ENCODE results near the gene ILDR1.

ILDR1 gene

GRCh38 chr3:122019493-122019892 is 2.6 kb downstream of the ILDR1 start:
- no peak for DNase-seq (ENCODE audit: low read depth in 2 of 2)

DNA sequence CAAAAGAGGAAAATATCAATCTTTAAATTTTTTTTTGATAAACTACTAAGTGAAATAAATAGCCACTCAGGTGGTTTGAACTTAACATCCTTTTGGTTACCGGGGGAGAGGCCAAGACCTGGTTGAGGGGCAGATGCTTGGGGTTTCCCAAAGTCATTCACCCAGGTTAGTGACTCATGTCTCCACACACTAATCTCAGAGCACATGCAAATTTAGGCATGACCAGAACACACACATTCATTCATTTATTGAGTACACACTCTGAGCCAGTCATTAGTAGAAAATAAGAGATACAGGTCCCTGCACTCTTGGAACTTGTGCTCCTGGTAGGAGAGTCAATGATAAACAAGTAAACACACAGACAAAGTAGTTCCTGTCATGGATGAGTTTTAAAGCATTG is 7.3 kb downstream of the ILDR1 start:
- no peak for DNase-seq (ENCODE audit: low read depth in 2 of 2)

GRCh38 chr3:122013448-122013925 is 8.6 kb downstream of the ILDR1 start:
- no peak for DNase-seq (ENCODE audit: low read depth in 2 of 2)

DNA sequence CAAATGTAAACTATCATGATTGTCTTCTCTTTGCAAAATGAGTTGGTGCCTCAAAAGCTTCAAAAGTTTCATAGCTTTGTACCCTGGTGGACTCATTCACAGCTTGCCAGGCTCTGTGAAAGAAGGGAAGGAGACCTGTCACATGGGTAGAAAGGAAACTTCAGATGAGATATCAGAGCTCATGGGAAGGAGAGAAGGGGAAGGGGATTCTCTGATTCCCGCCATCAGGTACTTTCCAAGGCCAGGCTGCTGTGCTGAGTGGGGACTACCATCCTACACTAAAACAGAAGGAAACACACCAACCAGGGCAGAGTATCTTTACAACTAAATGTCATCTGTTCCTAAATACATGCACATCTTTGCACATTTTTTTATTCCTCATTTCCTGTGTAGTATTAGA is 9.2 kb downstream of the ILDR1 start:
- no peak for DNase-seq (ENCODE audit: low read depth in 2 of 2)

GRCh38 chr3:122011396-122011795 is 10.7 kb downstream of the ILDR1 start:
- DNase-seq (ENCODE audit: low read depth in 2 of 2), result no peak

- no peak for DNase-seq (ENCODE audit: low read depth in 2 of 2)
These were observed 11.5 kb downstream of the ILDR1 start for GRCh38 chr3:122010506-122010905.

DNA sequence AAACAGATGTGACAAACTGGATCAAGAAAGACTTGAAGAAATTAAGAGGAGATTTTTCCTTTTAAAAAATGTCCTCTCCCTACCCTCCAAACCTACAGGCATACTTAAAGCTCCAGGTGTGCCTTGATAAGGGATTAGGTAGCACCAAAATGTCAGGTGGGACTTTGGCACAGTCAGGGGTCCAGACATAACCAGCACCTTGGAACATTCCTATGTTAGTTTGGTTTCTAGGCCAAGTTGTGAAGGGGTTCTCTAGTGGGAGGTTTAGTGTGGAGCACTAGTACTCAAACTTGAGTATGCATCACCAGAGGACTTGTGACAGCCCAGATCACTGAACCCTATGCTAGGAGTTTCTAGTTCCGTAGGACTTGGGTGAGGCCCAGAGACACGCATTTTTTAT is 13.9 kb downstream of the ILDR1 start:
- DNase-seq (ENCODE audit: low read depth in 2 of 2), result no peak

DNA sequence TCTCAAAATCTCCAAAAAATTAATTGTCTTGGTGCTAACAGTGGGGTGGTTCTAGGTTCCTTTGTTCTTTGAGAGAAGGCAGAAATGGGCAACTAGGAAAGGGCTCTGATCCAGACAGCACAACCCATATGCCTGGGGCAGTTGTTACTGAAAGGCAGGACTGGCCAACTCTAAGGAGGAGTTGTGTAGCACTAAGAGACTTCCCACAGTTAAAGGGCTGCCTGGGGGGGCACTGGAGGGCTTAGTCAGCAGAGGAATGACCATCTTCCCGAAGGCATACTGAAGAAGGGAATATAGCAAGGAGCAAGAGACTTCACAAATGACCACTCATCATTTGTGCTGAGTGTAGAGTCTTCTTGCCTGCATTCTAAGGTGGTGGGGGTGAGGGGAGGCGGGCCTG is 15.8 kb downstream of the ILDR1 start:
- DNase-seq (ENCODE audit: low read depth in 2 of 2), result no peak

DNA sequence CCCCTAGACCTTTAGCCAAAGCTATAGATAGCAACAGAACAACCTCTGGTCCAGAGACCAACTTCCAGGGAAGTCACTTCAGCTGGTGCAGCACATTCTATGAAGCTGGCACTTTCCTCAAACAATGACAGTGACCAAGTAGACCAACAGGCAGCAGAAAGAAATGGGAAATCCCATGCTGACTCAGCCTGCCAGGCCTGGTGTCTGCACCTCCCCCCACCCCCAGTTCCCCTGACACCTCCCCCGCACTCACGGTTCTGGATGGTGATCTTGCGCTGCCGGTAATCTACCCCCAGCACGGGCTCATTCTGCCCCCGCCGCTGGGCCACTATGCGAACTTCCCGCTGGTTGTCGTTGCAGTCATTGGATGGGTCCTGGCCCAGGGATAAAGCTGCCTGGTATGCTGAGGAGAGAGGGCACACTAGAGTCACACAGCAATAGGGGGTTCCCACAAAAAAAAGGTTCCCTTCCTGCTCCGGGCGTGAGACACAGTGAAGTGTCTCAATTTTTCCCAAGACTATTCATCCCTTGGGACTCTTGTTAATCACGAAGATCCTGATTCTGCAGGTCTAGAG is 17.0 kb downstream of the ILDR1 start:
- no peak for DNase-seq (ENCODE audit: low read depth in 2 of 2)

GRCh38 chr3:122004107-122004506 is 17.9 kb downstream of the ILDR1 start:
- DNase-seq (ENCODE audit: low read depth in 2 of 2), result no peak

GRCh38 chr3:122003606-122004005 is 18.4 kb downstream of the ILDR1 start:
- no peak for DNase-seq (ENCODE audit: low read depth in 2 of 2)

DNA sequence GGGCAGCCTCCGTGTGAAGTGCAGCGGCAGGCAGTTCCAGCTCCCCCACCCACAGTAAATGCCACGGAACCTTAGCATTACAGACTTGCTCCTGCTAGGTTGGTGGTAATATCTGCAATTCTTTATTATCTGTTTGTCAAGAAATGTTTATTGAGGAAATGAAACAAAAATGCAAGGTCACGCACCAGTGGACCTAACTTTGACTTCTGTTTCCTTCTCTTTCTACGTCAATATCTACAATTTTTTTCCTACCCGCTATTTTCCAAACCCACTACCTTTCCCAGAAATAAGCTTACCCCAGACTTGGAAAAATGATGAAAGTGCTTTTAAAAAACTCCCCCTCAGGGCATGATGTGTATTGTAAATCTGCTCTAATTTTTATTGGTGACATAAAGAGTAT is 18.9 kb downstream of the ILDR1 start:
- no peak for DNase-seq (ENCODE audit: low read depth in 2 of 2)

- no peak for DNase-seq (ENCODE audit: low read depth in 2 of 2)
These were observed 19.4 kb downstream of the ILDR1 start for GRCh38 chr3:122002611-122003010.

DNA sequence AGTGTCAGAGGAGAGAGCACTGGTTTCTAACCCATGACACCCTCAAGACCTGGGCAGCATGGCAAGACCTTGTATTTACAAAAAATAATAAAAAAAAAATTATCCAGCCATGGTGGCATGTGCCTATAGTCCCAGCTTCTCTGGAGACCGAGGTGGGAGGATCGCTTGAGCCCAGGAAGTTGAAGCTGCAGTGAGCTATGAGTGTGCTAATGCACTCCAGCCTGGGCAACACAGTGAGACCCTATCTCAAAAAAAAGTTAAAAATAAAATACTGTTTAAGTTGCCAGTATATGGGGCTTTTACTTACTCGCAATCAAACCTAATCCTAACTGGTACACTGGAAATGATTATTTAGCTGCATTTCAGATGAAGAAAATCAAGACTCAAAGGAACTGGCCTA is 20.2 kb downstream of the ILDR1 start:
- no peak for DNase-seq (ENCODE audit: low read depth in 2 of 2)

DNA sequence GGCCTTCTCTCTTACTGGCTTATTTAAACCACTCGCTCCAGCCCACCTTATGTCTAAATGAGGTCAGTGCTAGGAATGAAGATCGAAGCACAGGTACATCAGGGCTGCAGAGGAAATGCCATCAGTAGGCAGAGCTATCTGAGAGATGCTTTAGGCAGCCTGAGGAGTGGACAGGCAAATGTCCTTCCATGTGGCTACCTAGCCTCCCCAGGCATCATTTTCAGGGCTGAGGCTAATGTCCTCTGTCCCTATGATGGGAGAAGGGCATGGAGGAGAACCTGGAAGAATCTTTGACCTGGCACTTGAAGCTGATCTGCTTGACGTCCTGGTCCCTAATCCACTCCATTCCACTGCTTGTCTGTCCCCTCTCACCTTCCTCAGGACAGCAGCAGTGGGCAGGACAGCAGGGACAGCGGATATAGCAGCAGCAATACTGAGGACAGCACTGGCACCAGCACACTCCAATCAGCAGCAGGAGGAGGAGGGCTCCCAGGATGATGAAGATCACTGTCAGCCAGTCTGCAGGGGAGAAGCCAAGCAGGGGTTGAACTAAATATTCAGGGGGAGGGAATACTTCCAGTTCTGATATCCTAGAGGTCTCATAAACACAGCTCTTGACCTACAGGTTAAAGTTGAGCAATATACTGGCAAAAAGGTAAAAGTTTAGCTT is 21.0 kb downstream of the ILDR1 start:
- no peak for DNase-seq (ENCODE audit: low read depth in 2 of 2)

GRCh38 chr3:121999931-122000330 is 22.1 kb downstream of the ILDR1 start:
- DNase-seq (ENCODE audit: low read depth in 2 of 2), result no peak

GRCh38 chr3:121998611-121999473 is 23.2 kb downstream of the ILDR1 start:
- no peak for DNase-seq (ENCODE audit: low read depth in 2 of 2)

DNA sequence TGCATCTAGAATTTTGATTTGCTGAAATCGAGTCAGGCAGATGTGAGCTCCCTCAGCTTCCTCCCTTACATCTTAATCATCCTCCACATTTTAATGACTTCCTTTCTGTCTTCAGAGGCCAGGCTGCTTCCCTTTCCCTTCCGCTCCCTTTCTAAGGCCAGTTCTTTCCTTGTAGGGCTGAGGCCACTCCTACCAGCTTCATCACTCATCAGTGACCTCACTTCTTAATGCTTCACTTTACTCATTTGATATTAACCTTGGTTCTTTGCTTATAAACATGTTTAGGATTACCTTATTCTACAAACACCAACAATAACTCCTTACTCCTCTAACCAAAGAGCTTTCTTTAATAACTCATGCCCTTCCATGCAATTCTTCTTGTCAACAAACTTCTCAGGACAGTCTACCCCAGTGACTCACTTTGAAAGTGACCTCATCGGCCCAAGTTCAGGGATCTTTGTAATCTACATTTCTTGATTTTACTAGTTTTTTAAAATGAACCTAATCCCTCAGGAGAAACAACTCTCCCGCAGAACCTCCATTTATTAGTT is 23.9 kb downstream of the ILDR1 start:
- DNase-seq (ENCODE audit: low read depth in 2 of 2), result peak in 1 of 2 experiments; percentile 9

- DNase-seq (ENCODE audit: low read depth in 2 of 2), result no peak
These were observed 24.7 kb downstream of the ILDR1 start for GRCh38 chr3:121997372-121997771.

DNA sequence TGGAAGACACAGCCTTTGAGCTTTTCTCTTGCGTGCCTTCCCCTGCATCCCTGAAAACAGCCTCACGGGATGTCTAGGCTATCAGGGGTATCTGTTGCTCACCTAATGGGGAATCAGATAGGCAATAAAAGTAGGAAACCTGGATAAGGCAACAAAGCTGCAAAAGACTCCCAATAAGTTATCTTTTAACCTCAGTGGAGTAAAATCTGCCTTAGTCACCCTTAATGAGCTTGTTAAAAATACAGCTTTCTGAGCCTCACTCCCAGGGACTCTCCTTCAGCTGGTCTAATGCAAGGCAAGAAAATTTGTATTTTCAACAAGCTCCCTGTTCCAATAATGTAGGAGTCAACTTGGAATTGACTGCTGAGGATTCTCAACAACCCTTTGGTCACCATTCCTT is 25.6 kb downstream of the ILDR1 start:
- DNase-seq (ENCODE audit: low read depth in 2 of 2), result no peak

DNA sequence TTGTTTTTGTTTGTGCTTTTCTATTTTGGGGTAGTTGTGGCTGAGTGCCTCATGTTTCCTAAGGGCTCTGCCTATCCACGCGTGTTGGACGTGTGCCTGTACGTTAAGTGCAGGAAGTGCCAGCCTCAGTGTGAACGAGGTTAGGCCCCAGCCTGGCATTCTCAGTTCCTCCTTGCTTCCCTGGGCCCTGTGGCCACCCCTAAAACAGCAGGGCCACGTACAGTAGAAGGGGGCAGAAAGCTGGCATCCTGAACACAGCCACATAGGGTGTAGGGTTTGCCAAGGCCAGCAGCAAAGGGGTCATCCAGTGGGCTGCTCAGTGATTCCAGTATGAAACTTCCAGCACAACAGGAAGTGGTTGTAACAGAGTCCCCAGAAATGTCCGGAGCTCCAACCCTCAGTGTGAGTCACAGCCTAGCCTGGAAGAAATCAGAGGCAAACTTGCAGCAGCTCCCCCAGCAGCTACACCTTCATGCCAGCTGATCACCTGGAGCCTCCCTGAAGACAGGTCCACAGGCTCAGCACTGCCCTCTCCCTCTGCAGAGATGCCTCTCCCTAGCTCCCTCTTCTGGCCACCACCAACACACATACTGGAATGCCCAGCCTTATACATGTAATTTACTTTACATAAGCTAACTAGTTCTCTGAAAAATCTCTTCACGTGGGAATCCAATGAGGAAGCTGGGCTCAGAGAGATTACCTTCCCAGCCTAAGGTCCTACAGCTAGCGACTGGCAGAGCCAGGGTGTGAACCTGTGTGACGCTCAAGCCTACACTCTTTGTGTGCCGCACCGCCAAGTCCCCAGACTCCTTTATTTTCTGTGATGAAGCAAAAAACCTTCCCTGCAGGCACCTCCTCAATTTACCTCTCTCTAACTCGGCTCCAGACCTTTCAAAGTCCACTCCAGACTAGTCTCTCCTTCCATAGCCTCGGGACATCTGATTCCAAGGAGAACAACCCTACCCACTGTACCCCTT is 26.6 kb downstream of the ILDR1 start:
- DNase-seq (ENCODE audit: low read depth in 2 of 2), result peak; percentile 23 to 27

Measured in fibroblast of skin of left quadriceps (primary cell).